ENCODE results near the gene SNRK. TPM values are rescaled to one million over a fixed set of nuclear protein-coding genes. Genes with fewer than 3 reads are reported as not detected.

Gene SNRK
- total RNA-seq, 1 experiment from 2014 or later, result 14.4 TPM

DNA sequence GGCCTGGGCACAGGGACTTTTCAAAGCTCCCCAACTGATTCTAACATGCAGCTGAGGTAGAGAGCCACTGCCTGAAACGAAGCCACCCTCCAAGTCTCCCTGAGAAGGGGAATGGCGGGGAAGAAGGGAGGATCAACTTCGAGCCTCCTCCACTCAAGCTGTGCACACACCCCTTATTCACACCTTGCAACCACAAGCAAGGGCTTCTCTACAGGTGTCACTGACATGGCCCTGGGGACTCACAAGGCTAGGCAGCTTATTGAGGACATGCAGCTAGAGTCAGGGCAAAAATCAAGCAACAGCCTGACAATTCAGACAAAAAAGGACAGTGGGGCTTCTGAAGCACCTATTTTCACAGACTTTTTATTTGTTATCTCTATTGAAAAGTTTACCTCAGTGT lies 85.2 kb downstream of the SNRK start:
- H3K9me2 ChIP-seq (ENCODE audit: insufficient read depth), result no peaks in the 10 kb centered on the region
- no peak overlapping the region for H3K27ac ChIP-seq
- H3K27me3 ChIP-seq (ENCODE audit: insufficient read depth, low read depth), result no peaks in the 10 kb centered on the region
- no peaks in the 10 kb centered on the region for H3K4me1 ChIP-seq (replicated peaks; ENCODE audit: insufficient read depth)
- TF ChIP-seq, protein P1, sequence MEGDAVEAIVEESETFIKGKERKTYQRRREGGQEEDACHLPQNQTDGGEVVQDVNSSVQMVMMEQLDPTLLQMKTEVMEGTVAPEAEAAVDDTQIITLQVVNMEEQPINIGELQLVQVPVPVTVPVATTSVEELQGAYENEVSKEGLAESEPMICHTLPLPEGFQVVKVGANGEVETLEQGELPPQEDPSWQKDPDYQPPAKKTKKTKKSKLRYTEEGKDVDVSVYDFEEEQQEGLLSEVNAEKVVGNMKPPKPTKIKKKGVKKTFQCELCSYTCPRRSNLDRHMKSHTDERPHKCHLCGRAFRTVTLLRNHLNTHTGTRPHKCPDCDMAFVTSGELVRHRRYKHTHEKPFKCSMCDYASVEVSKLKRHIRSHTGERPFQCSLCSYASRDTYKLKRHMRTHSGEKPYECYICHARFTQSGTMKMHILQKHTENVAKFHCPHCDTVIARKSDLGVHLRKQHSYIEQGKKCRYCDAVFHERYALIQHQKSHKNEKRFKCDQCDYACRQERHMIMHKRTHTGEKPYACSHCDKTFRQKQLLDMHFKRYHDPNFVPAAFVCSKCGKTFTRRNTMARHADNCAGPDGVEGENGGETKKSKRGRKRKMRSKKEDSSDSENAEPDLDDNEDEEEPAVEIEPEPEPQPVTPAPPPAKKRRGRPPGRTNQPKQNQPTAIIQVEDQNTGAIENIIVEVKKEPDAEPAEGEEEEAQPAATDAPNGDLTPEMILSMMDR (conservative IDR thresholded peaks at IDR 0.05), result no peak
- no peak for TF ChIP-seq EZH2 (IDR thresholded peaks at IDR 0.05; ENCODE audit: low read depth)
- H3K4me3 ChIP-seq, result no peak overlapping the region
- no peaks in the 10 kb centered on the region for H3K9me3 ChIP-seq (ENCODE audit: insufficient read depth, low read depth)
- ChIA-PET CTCF (no interaction called here), POLR2A (ENCODE audit: unreplicated experiment) (no interaction called here)
- H3F3A ChIP-seq (ENCODE audit: insufficient read depth, low read depth), result no peaks in the 10 kb centered on the region
- no peaks in the 10 kb centered on the region for H3K36me3 ChIP-seq (ENCODE audit: low read depth)
- H2AFZ ChIP-seq, result no peak overlapping the region
- H4K20me1 ChIP-seq (ENCODE audit: insufficient read depth), result no peaks in the 10 kb centered on the region
- no peak overlapping the region for H3K4me2 ChIP-seq
- DNase-seq, result no peak
- no TSS peak for BruUV-seq (replicated peaks)
- intact Hi-C loops (cut with micrococcal nuclease; ENCODE audit: unreplicated experiment), result no loop called here
- no peaks in the 10 kb centered on the region for H3K79me2 ChIP-seq (ENCODE audit: low read depth)

DNA sequence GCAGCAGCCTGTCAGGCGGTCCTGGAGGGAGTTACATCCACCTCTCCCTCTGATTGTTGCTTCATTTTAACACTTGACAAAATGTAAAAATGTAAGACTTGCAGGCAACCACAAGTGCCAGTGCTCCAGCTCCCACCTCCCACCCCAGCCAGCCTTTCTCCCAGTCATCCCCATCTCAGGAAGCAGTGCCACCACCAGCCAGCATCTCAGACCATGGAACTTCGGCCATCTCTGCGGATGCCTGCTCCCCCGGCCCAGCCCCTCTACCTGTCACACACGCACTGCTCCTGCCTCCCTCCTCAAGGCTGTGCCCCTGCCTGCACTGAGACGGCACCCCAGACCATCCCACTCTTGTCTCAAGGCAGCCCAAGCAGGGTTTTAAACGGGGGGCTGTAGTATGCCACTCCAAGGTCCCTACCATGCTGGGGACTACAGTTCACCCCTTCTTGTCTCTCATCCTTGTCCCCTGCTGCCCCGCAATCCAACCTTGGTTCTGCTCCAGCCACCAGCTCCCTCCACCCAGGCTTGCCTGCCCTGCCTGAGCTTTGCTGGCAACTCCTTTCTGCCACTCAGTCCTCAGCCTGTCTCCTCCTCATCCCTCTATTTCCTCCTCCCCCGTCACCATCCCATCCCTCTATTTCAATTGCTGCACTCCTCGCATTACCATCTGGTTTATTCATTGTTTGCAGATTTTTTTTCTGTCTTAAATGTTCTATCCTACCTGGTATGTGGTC lies 85.8 kb downstream of the SNRK start:
- Histone ChIP-seq H3F3A (ENCODE audit: insufficient read depth, low read depth) (no peaks in the 10 kb centered on the region), H3K4me1 (replicated peaks; ENCODE audit: insufficient read depth) (no peaks in the 10 kb centered on the region), H3K27me3 (ENCODE audit: insufficient read depth, low read depth) (no peaks in the 10 kb centered on the region), H2AFZ (no peak overlapping the region), H3K27ac (no peak overlapping the region), H3K36me3 (ENCODE audit: low read depth) (no peaks in the 10 kb centered on the region), H3K9me2 (ENCODE audit: insufficient read depth) (no peaks in the 10 kb centered on the region), H4K20me1 (ENCODE audit: insufficient read depth) (no peaks in the 10 kb centered on the region), H3K79me2 (ENCODE audit: low read depth) (no peaks in the 10 kb centered on the region), H3K4me2 (no peak overlapping the region), H3K4me3 (no peak overlapping the region), H3K9me3 (ENCODE audit: insufficient read depth, low read depth) (no peaks in the 10 kb centered on the region)
- TF ChIP-seq, protein P1 (conservative IDR thresholded peaks at IDR 0.05), result no peak
- no peak for TF ChIP-seq EZH2 (IDR thresholded peaks at IDR 0.05; ENCODE audit: low read depth)
- ChIA-PET CTCF (no interaction called here), POLR2A (ENCODE audit: unreplicated experiment) (no interaction called here)
- DNase-seq, result no peak
- intact Hi-C loops (cut with micrococcal nuclease; ENCODE audit: unreplicated experiment), result no loop called here
- BruUV-seq (replicated peaks), result no TSS peak

DNA sequence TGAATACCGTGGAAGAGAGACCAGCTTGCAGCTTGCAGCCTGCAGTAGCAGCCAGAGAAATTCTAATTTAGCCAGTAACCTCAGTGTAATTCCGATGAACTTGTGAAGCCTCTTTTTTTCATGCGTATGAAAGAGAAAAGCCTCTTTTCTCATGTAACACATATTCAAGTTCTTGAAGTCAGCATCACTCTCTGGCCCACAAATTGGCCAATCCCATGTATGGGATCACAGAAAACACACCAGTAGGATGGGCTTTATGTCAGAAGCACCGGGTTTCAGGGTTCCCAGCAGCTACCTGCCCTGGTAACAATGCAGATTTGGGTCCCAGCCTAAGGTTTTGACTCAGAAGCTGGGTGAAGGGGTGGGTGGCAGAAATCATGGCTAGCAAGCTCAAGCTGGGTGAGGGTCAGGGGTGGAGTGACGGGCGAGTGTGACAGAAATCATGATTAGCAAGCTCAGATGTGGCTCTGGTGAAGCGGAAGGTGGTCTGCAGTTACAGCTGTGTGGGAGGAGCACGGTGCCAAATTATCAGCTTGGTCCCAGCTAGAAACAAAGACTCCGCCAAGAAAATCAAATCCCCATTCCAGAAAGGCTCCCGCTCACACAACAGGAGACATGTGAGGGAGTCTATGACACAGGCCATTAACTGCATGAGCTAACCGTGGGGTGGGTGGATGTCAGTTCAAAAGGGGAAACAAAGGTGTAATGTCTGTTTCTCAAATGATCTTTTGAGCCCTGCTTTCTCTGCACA lies 86.6 kb downstream of the SNRK start:
- no peaks in the 10 kb centered on the region for H3K4me1 ChIP-seq (replicated peaks; ENCODE audit: insufficient read depth)
- BruUV-seq (replicated peaks), result no TSS peak
- TF ChIP-seq, protein P1 (conservative IDR thresholded peaks at IDR 0.05), result no peak
- no peak for TF ChIP-seq EZH2 (IDR thresholded peaks at IDR 0.05; ENCODE audit: low read depth)
- H3K36me3 ChIP-seq (ENCODE audit: low read depth), result no peaks in the 10 kb centered on the region
- H3K9me3 ChIP-seq (ENCODE audit: insufficient read depth, low read depth), result no peaks in the 10 kb centered on the region
- no peaks in the 10 kb centered on the region for H3F3A ChIP-seq (ENCODE audit: insufficient read depth, low read depth)
- no peaks in the 10 kb centered on the region for H3K79me2 ChIP-seq (ENCODE audit: low read depth)
- no peak overlapping the region for H2AFZ ChIP-seq
- no peaks in the 10 kb centered on the region for H3K27me3 ChIP-seq (ENCODE audit: insufficient read depth, low read depth)
- DNase-seq, result no peak
- intact Hi-C loops (cut with micrococcal nuclease; ENCODE audit: unreplicated experiment), result no loop called here
- no peaks in the 10 kb centered on the region for H3K9me2 ChIP-seq (ENCODE audit: insufficient read depth)
- no peak overlapping the region for H3K4me2 ChIP-seq
- ChIA-PET POLR2A (ENCODE audit: unreplicated experiment) (no interaction called here), CTCF (no interaction called here)
- H3K4me3 ChIP-seq, result no peak overlapping the region
- H3K27ac ChIP-seq, result no peak overlapping the region
- H4K20me1 ChIP-seq (ENCODE audit: insufficient read depth), result no peaks in the 10 kb centered on the region
